ENCODE results near the gene FOXK1. TPM values are rescaled to one million over a fixed set of nuclear protein-coding genes. Genes with fewer than 3 reads are reported as not detected.

Gene FOXK1
- total and polyA plus RNA-seq, 2 of the 13 experiments (the other 11 are each of a cell fraction or from before 2014, with no cell fraction given), result 4.6 to 8.8 TPM

DNA sequence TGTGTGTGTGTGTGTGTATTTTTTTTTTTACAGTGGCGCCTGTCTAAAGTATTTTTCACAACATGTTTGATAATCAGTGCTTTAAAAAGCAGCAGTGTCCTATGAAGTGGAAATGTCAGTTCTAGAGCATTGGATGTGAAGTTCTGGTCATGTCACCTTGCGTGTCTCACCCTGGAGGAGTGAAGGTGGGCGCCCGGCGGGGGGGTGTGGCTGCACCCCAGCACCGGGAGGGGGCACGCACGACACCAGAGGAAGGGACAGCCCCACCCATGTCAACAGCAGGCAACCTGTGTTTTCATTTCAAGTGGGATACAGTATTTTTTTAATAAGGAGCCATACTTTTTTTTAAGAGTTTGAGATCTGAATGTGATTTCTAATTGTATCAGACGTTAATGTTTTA is 88.8 kb downstream of the FOXK1 start:
- no TSS peak for BruUV-seq (replicated peaks)
- no peak for FAIRE-seq

DNA sequence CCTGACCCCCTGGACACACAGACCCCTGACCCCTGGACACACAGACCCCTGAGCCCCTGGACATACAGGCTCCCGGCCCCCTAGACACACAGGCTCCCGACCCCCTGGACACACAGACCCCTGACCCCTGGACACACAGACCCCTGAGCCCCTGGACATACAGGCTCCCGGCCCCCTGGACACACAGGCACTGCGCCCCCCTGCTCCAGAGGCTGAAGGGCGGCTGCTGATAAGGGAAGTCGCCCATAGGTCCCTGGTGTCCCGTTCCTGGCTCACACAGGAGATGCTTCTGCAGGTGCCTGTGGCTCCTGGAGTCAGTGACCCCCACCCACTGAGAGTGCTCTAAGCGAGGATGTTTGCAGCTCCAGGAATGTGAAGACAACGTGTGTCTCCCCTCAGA is 89.6 kb downstream of the FOXK1 start:
- WGBS (ENCODE audit: low lambda C conversion rate), result 93% methylated on average over 5 of the region's 9 CpGs
- no peak overlapping the region for H3K9ac ChIP-seq (ENCODE audit: insufficient read depth, low read depth, low read length)
- ATAC-seq (no peak), FAIRE-seq (no peak), DNase-seq (ENCODE audit: low spot score) (no peak)
- BruUV-seq (replicated peaks), result no TSS peak
- in situ Hi-C loops (cut with HindIII; ENCODE audit: extremely low pct_ligation_motif_present, low pct_unique_long_range_greater_than_20kb) (loop anchor here (25.0 kb wide), 1 partner anchor 159 kb away; no protein-coding TSS in a partner anchor), intact Hi-C loops (cut with micrococcal nuclease; ENCODE audit: unreplicated experiment) (no loop called here)
- H3K27ac ChIP-seq (ENCODE audit: extremely low read length, insufficient read depth, low read length), result no peak overlapping the region
- ChIA-PET CTCF (ENCODE audit: low intra/inter-chr PET ratio, low total read pairs) (no interaction called here), POLR2A (no interaction called here)
- H3K4me3 ChIP-seq (replicated peaks in 1 of 3; ENCODE audit: insufficient read depth in 1 of 3, low read depth in 2 of 3, low read length in 3 of 3), result no peak overlapping the region
- H2AFZ ChIP-seq (ENCODE audit: low read length), result no peak overlapping the region
- H4K20me1 ChIP-seq (ENCODE audit: insufficient read depth, low read length), result no peaks in the 10 kb centered on the region
- H3K79me2 ChIP-seq (ENCODE audit: insufficient read depth, low read length), result peaks cover 14% of the 10 kb centered on the region
- no peaks in the 10 kb centered on the region; a peak in 1 of 5 replicates for H3K27me3 ChIP-seq (ENCODE audit: control insufficient read depth in 1 of 2, insufficient read depth in 2 of 2, low read length in 2 of 2)
- H3K4me2 ChIP-seq (ENCODE audit: low read depth, low read length), result no peak overlapping the region
- H3K9me3 ChIP-seq (ENCODE audit: low read length), result no peaks in the 10 kb centered on the region
- peaks cover 23% of the 10 kb centered on the region for H3K4me1 ChIP-seq (ENCODE audit: insufficient read depth, low read length)
- H3K36me3 ChIP-seq (replicated peaks in 1 of 2; ENCODE audit: control insufficient read depth in 1 of 2, insufficient read depth in 2 of 2, low read length in 2 of 2), result no peaks in the 10 kb centered on the region; a peak in 1 of 5 replicates
- TF ChIP-seq AGO2 (optimal IDR thresholded peaks at IDR 0.05; ENCODE audit: low read depth, low read length) (peak; percentile 57), RBM22 (optimal IDR thresholded peaks at IDR 0.05; ENCODE audit: low read length) (peak; percentile 35), FOSL1 (CRISPR knock-in tag; IDR thresholded peaks at IDR 0.05; ENCODE audit: borderline replicate concordance) (no peak), KLF9 (CRISPR knock-in tag; IDR thresholded peaks at IDR 0.05; ENCODE audit: low read depth) (no peak), PLRG1 (conservative IDR thresholded peaks at IDR 0.05) (no peak)
- TF ChIP-seq, protein P1, sequence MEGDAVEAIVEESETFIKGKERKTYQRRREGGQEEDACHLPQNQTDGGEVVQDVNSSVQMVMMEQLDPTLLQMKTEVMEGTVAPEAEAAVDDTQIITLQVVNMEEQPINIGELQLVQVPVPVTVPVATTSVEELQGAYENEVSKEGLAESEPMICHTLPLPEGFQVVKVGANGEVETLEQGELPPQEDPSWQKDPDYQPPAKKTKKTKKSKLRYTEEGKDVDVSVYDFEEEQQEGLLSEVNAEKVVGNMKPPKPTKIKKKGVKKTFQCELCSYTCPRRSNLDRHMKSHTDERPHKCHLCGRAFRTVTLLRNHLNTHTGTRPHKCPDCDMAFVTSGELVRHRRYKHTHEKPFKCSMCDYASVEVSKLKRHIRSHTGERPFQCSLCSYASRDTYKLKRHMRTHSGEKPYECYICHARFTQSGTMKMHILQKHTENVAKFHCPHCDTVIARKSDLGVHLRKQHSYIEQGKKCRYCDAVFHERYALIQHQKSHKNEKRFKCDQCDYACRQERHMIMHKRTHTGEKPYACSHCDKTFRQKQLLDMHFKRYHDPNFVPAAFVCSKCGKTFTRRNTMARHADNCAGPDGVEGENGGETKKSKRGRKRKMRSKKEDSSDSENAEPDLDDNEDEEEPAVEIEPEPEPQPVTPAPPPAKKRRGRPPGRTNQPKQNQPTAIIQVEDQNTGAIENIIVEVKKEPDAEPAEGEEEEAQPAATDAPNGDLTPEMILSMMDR (CRISPR knock-in tag; IDR thresholded peaks at IDR 0.05), result no peak
- TF ChIP-seq, protein P2, sequence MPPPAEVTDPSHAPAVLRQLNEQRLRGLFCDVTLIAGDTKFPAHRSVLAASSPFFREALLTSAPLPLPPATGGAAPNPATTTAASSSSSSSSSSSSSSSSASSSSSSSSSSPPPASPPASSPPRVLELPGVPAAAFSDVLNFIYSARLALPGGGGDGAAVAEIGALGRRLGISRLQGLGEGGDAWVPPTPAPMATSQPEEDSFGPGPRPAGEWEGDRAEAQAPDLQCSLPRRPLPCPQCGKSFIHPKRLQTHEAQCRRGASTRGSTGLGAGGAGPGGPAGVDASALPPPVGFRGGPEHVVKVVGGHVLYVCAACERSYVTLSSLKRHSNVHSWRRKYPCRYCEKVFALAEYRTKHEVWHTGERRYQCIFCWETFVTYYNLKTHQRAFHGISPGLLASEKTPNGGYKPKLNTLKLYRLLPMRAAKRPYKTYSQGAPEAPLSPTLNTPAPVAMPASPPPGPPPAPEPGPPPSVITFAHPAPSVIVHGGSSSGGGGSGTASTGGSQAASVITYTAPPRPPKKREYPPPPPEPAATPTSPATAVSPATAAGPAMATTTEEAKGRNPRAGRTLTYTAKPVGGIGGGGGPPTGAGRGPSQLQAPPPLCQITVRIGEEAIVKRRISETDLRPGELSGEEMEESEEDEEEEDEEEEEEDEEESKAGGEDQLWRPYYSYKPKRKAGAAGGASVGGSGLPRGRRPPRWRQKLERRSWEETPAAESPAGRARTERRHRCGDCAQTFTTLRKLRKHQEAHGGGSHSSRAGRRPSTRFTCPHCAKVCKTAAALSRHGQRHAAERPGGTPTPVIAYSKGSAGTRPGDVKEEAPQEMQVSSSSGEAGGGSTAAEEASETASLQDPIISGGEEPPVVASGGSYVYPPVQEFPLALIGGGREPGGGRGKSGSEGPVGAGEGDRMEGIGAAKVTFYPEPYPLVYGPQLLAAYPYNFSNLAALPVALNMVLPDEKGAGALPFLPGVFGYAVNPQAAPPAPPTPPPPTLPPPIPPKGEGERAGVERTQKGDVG (CRISPR knock-in tag; IDR thresholded peaks at IDR 0.05; ENCODE audit: borderline replicate concordance), result no peak

More for the DNA sequence above, 88.8 kb downstream of the FOXK1 start:
- TF ChIP-seq TOPORS (CRISPR knock-in tag; IDR thresholded peaks at IDR 0.05), result no peak
- TF ChIP-seq SIN3A (IDR thresholded peaks at IDR 0.05; ENCODE audit: borderline replicate concordance, low read depth, low read length), result no peak
- TF ChIP-seq ZKSCAN8 (CRISPR knock-in tag; IDR thresholded peaks at IDR 0.05; ENCODE audit: borderline replicate concordance), result no peak
- no peak overlapping the region for H3K27ac ChIP-seq (ENCODE audit: extremely low read length, insufficient read depth, low read length)
- H3K27me3 ChIP-seq (ENCODE audit: control insufficient read depth in 1 of 2, insufficient read depth in 2 of 2, low read length in 2 of 2), result no peaks in the 10 kb centered on the region; a peak in 1 of 5 replicates
- H3K4me2 ChIP-seq (ENCODE audit: low read depth, low read length), result no peak overlapping the region
- H4K20me1 ChIP-seq (ENCODE audit: insufficient read depth, low read length), result no peaks in the 10 kb centered on the region
- ChIA-PET CTCF (ENCODE audit: low intra/inter-chr PET ratio, low total read pairs) (no interaction called here), POLR2A (no interaction called here)
- intact Hi-C loops (cut with micrococcal nuclease; ENCODE audit: unreplicated experiment), result no loop called here
- WGBS (ENCODE audit: low lambda C conversion rate), result 96% methylated on average over 9 of the region's 9 CpGs
- peaks cover 7% of the 10 kb centered on the region for H3K79me2 ChIP-seq (ENCODE audit: insufficient read depth, low read length)
- H3K36me3 ChIP-seq (replicated peaks in 1 of 2; ENCODE audit: control insufficient read depth in 1 of 2, insufficient read depth in 2 of 2, low read length in 2 of 2), result no peaks in the 10 kb centered on the region; a peak in 1 of 5 replicates
- H3K4me3 ChIP-seq (replicated peaks in 1 of 3; ENCODE audit: insufficient read depth in 1 of 3, low read depth in 2 of 3, low read length in 3 of 3), result no peak overlapping the region
- in situ Hi-C loops (cut with HindIII; ENCODE audit: extremely low pct_ligation_motif_present, low pct_unique_long_range_greater_than_20kb), result loop anchor here (25.0 kb wide), 1 partner anchor 159 kb away; no protein-coding TSS in a partner anchor
- ATAC-seq, result no peak
- H3K4me1 ChIP-seq (ENCODE audit: insufficient read depth, low read length), result peaks cover 17% of the 10 kb centered on the region
- no peak overlapping the region for H3K9ac ChIP-seq (ENCODE audit: insufficient read depth, low read depth, low read length)
- H2AFZ ChIP-seq (ENCODE audit: low read length), result no peak overlapping the region
- H3K9me3 ChIP-seq (ENCODE audit: low read length), result no peaks in the 10 kb centered on the region
- no peak for DNase-seq (ENCODE audit: low spot score)

All from HepG2 (cell line).